Measurements from ENCODE around the gene ACSF2. TPM values are rescaled to one million over a fixed set of nuclear protein-coding genes. Genes with fewer than 3 reads are reported as not detected.

The ACSF2 gene
- total RNA-seq, 1 experiment from 2014 or later: 11.2 TPM

- in situ Hi-C loops (cut with HindIII; ENCODE audit: low pct_unique_long_range_greater_than_20kb, low sequenced_read_pairs): no loop called here
- DNase-seq (ENCODE audit: low read depth, low spot score): no peak
Measured at GRCh38 chr17:50428831-50429424, 2.9 kb downstream of the ACSF2 start.

- in situ Hi-C loops (cut with HindIII; ENCODE audit: low pct_unique_long_range_greater_than_20kb, low sequenced_read_pairs): no loop called here
Measured at GRCh38 chr17:50429793-50430192, 3.8 kb downstream of the ACSF2 start.

GRCh38 chr17:50430821-50431618 is 5.0 kb downstream of the ACSF2 start:
- no peak for DNase-seq (ENCODE audit: low read depth, low spot score)
- in situ Hi-C loops (cut with HindIII; ENCODE audit: low pct_unique_long_range_greater_than_20kb, low sequenced_read_pairs): no loop called here

More at GRCh38 chr17:50429793-50430192, 3.8 kb downstream of the ACSF2 start:
- DNase-seq (ENCODE audit: low read depth, low spot score): no peak

- in situ Hi-C loops (cut with HindIII; ENCODE audit: low pct_unique_long_range_greater_than_20kb, low sequenced_read_pairs): no loop called here
- no peak for DNase-seq (ENCODE audit: low read depth, low spot score)
Measured at GRCh38 chr17:50432125-50432762, 6.2 kb downstream of the ACSF2 start.

- DNase-seq (ENCODE audit: low read depth, low spot score): no peak
- in situ Hi-C loops (cut with HindIII; ENCODE audit: low pct_unique_long_range_greater_than_20kb, low sequenced_read_pairs): no loop called here
Measured at GRCh38 chr17:50437409-50437808, 11.4 kb downstream of the ACSF2 start.

- no peak for DNase-seq (ENCODE audit: low read depth, low spot score)
- in situ Hi-C loops (cut with HindIII; ENCODE audit: low pct_unique_long_range_greater_than_20kb, low sequenced_read_pairs): no loop called here
Measured at GRCh38 chr17:50439008-50439407, 13.0 kb downstream of the ACSF2 start.

GRCh38 chr17:50440172-50440837 is 14.3 kb downstream of the ACSF2 start:
- in situ Hi-C loops (cut with HindIII; ENCODE audit: low pct_unique_long_range_greater_than_20kb, low sequenced_read_pairs): no loop called here
- no peak for DNase-seq (ENCODE audit: low read depth, low spot score)

GRCh38 chr17:50440838-50441829 is 15.1 kb downstream of the ACSF2 start:
- in situ Hi-C loops (cut with HindIII; ENCODE audit: low pct_unique_long_range_greater_than_20kb, low sequenced_read_pairs): no loop called here
- no peak for DNase-seq (ENCODE audit: low read depth, low spot score)

- in situ Hi-C loops (cut with HindIII; ENCODE audit: low pct_unique_long_range_greater_than_20kb, low sequenced_read_pairs): no loop called here
- no peak for DNase-seq (ENCODE audit: low read depth, low spot score)
Measured at GRCh38 chr17:50443505-50443974, 17.5 kb downstream of the ACSF2 start.

- in situ Hi-C loops (cut with HindIII; ENCODE audit: low pct_unique_long_range_greater_than_20kb, low sequenced_read_pairs): no loop called here
- DNase-seq (ENCODE audit: low read depth, low spot score): no peak
Measured at GRCh38 chr17:50444841-50445715, 19.1 kb downstream of the ACSF2 start.

- in situ Hi-C loops (cut with HindIII; ENCODE audit: low pct_unique_long_range_greater_than_20kb, low sequenced_read_pairs): no loop called here
- DNase-seq (ENCODE audit: low read depth, low spot score): no peak
Measured at GRCh38 chr17:50445730-50446325, 19.8 kb downstream of the ACSF2 start.

- no peak for DNase-seq (ENCODE audit: low read depth, low spot score)
- in situ Hi-C loops (cut with HindIII; ENCODE audit: low pct_unique_long_range_greater_than_20kb, low sequenced_read_pairs): no loop called here
Measured at GRCh38 chr17:50447870-50448595, 22.0 kb downstream of the ACSF2 start.

- in situ Hi-C loops (cut with HindIII; ENCODE audit: low pct_unique_long_range_greater_than_20kb, low sequenced_read_pairs): no loop called here
- DNase-seq (ENCODE audit: low read depth, low spot score): no peak
Measured at GRCh38 chr17:50448643-50449042, 22.6 kb downstream of the ACSF2 start.

- in situ Hi-C loops (cut with HindIII; ENCODE audit: low pct_unique_long_range_greater_than_20kb, low sequenced_read_pairs): no loop called here
- DNase-seq (ENCODE audit: low read depth, low spot score): no peak
Measured at GRCh38 chr17:50451943-50452629, 26.1 kb downstream of the ACSF2 start.

Measured in SK-MEL-5 (cell line).